Measurements from ENCODE around the gene HAO1.

HAO1 gene

DNA sequence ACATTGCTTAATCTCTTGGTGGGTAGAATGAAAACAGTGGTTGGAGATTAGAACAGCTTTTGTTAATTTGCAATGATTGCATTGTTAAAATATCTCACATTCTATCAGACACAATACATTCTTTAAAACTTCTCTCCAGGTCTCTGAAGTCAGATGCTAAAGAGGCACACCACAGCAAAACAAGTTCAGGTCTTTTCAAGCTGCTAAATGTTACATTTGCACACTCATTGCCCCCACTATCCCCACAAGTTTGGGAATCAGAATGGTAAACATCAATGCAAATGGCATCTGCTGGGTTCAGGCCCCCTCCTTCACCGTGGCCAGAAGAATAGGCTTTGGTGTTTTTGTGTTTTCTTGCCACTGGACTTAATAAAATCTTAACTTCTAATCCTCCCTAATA, 10.1 kb upstream of the HAO1 start:
- DNase-seq (ENCODE audit: extremely low read depth, low read depth) = no peak
- no peak overlapping the region for H3K4me3 ChIP-seq (replicated peaks; ENCODE audit: low read depth, low read length)
- TF ChIP-seq, protein P1, sequence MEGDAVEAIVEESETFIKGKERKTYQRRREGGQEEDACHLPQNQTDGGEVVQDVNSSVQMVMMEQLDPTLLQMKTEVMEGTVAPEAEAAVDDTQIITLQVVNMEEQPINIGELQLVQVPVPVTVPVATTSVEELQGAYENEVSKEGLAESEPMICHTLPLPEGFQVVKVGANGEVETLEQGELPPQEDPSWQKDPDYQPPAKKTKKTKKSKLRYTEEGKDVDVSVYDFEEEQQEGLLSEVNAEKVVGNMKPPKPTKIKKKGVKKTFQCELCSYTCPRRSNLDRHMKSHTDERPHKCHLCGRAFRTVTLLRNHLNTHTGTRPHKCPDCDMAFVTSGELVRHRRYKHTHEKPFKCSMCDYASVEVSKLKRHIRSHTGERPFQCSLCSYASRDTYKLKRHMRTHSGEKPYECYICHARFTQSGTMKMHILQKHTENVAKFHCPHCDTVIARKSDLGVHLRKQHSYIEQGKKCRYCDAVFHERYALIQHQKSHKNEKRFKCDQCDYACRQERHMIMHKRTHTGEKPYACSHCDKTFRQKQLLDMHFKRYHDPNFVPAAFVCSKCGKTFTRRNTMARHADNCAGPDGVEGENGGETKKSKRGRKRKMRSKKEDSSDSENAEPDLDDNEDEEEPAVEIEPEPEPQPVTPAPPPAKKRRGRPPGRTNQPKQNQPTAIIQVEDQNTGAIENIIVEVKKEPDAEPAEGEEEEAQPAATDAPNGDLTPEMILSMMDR (IDR thresholded peaks at IDR 0.05; ENCODE audit: low read depth, low read length, missing control alignments) = no peak

DNA sequence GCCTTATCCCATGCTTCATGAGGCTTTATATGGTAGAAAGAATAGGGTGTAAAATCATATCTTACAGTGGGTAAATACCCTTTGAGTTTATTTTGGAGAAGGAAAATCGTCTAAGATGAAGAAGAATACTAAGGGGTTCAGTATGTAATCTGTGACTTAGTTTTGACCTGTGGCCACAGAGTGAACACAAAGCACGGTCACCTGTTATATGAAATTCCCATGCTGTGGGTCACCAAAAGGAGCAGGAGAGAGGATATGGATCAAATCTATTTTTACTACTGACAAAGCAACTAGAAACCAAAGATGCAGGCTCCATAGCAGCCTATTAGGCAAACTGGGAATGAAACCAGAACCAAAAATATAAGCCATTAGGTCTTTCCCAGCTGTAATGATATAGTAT, 3.6 kb upstream of the HAO1 start:
- no peak overlapping the region for H3K4me3 ChIP-seq (replicated peaks; ENCODE audit: low read depth, low read length)
- TF ChIP-seq, protein P1 (IDR thresholded peaks at IDR 0.05; ENCODE audit: low read depth, low read length, missing control alignments) = no peak
- no peak for DNase-seq (ENCODE audit: extremely low read depth, low read depth)

DNA sequence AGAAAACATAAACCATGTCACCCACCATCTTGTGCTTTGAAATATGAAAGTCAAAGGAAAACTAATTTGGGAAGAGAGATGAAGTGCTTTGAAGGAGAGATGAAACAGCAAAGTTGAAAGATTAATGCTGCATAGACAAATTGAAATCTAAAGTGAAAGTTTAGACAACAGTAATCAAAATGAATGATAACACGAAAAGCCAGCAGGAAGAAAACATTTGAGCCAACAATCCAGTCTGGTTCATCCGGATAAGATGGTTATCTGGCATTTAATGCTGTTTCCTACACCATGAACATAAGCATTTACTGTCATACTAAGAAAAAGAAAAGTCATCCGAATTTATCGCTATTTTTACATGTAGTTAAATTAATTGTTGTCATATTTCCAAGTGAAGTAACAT, 595 bp downstream of the HAO1 start:
- no peak for DNase-seq (ENCODE audit: extremely low read depth, low read depth)
- no peak overlapping the region for H3K4me3 ChIP-seq (replicated peaks; ENCODE audit: low read depth, low read length)
- TF ChIP-seq, protein P1 (IDR thresholded peaks at IDR 0.05; ENCODE audit: low read depth, low read length, missing control alignments) = no peak

DNA sequence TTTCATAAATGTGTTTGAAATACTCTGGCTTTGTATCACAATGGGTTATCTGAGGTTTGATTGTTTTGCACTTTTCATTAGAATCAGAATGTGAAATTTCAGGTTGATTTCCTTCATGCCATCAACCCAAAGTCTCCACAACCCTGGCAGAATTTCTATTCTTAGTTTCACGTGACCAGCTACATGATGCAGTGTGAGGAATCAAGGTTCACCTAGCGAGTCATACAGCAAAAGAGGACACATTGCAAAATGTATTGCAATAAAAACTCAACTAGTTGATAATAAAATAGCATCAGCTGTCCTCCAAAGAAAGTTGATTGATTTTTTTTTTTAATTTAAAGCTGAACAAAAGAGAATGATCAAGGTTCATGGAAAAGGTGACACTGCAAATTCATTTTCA, 2.2 kb downstream of the HAO1 start:
- TF ChIP-seq, protein P1 (IDR thresholded peaks at IDR 0.05; ENCODE audit: low read depth, low read length, missing control alignments) = no peak
- no peak overlapping the region for H3K4me3 ChIP-seq (replicated peaks; ENCODE audit: low read depth, low read length)
- no peak for DNase-seq (ENCODE audit: extremely low read depth, low read depth)

DNA sequence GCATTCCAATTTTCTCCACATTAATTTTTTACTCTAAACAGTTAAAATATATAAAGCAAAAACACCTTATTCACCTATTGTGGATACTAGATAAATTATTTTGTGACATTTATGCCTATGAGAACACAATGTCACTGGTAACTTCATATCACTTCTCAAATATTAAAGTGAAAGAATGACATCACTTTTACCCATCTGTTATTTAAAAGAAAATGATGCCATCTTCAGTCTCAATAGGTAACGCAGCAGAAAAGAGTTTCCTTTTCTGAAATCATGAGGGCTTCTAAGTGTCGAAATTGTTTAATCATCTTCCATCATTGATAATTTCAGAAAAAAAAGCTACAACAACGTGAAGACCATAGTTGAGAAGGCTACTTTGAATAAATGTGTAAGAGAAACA, 2.9 kb downstream of the HAO1 start:
- H3K4me3 ChIP-seq (replicated peaks; ENCODE audit: low read depth, low read length) = no peak overlapping the region
- TF ChIP-seq, protein P1 (IDR thresholded peaks at IDR 0.05; ENCODE audit: low read depth, low read length, missing control alignments) = no peak
- DNase-seq (ENCODE audit: extremely low read depth, low read depth) = no peak

DNA sequence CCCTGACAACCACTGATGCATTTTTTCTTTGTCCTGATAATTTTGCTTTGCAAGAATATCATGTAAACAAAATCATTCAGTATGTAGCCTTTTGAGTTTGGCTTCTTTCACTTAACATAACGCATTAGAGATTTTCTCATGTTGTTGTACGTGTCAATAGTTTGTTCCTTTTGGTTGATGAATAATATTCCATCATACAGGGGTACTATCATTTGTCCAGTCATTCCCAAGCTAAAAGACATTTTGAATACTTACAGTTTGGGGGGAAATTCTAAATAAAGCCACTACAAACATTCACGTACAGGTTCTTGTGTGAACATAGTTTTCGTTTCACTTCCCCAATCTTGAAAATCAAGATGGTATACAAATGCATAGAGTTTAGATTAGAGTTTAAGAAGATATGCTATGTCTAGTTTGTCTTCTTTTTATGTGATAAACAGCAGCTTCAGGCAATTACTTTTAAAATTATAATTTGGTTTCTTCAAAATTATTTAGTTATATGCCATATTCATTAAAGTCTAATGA, 5.2 kb downstream of the HAO1 start:
- TF ChIP-seq, protein P1 (IDR thresholded peaks at IDR 0.05; ENCODE audit: low read depth, low read length, missing control alignments) = no peak
- DNase-seq (ENCODE audit: extremely low read depth, low read depth) = no peak
- no peak overlapping the region for H3K4me3 ChIP-seq (replicated peaks; ENCODE audit: low read depth, low read length)

DNA sequence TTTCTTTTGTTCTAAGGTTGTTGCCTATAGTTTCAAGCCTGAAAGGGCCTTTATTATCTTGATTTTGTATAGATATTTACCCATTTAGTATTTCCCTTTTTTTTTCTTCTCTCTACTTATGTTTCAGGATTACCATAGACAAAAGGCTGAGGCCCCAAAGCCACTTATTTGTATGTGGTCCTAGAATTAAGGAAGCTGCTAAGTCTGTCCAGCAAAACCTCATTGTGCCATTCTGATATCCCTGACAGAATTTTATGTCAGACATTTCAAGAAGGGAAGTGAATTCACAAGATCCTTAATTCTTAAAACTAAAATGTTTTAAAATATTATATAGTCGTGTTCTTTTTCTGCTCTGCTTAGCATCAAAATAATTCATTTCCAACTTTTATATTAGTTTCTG, 6.9 kb downstream of the HAO1 start:
- no peak for DNase-seq (ENCODE audit: extremely low read depth, low read depth)
- TF ChIP-seq, protein P1 (IDR thresholded peaks at IDR 0.05; ENCODE audit: low read depth, low read length, missing control alignments) = no peak
- no peak overlapping the region for H3K4me3 ChIP-seq (replicated peaks; ENCODE audit: low read depth, low read length)

Data from HFF-Myc (cell line).